ENCODE measurements around the gene PABPN1. TPM values are rescaled to one million over a fixed set of nuclear protein-coding genes. Genes with fewer than 3 reads are reported as not detected.

Gene PABPN1
- total RNA-seq, 2 donors from 2014 or later = 293 TPM

GRCh38 chr14:23316300-23316699, 5.0 kb upstream of the PABPN1 start:
- no peak overlapping the region for H3K27ac ChIP-seq (ENCODE audit: low read depth, low read length)
- TF ChIP-seq CTCF (conservative IDR thresholded peaks at IDR 0.05) = no peak
- no peak overlapping the region for H3K27ac Mint-ChIP-seq
- H3K9me3 Mint-ChIP-seq = no peaks in the 10 kb centered on the region
- WGBS, 2 experiments (ENCODE audit: insufficient coverage in 1 of 2, insufficient read length in 1 of 2) = 86 to 96% methylated on average over 4 of the region's 5 CpGs
- H3K4me1 Mint-ChIP-seq = peaks cover 1% of the 10 kb centered on the region
- peaks cover 37% of the 10 kb centered on the region for H3K36me3 ChIP-seq (ENCODE audit: control insufficient read depth, insufficient read depth, low read length)
- H3K27me3 Mint-ChIP-seq (ENCODE audit: insufficient read depth) = no peaks in the 10 kb centered on the region
- H3K9me3 ChIP-seq (ENCODE audit: control insufficient read depth, low read length) = no peaks in the 10 kb centered on the region
- peaks cover 38% of the 10 kb centered on the region for H3K36me3 Mint-ChIP-seq (ENCODE audit: low read depth)
- no peak for DNase-seq
- H3K4me3 Mint-ChIP-seq = no peak overlapping the region
- H3K27me3 ChIP-seq (ENCODE audit: control insufficient read depth, insufficient read depth, low read length, poor library complexity, severe bottlenecking) = no peaks in the 10 kb centered on the region
- peaks cover 2% of the 10 kb centered on the region for H3K4me1 ChIP-seq (ENCODE audit: control insufficient read depth, insufficient read depth, low read length)
- no peak overlapping the region for H3K9ac ChIP-seq (ENCODE audit: extremely low read depth, low read length, poor library complexity, severe bottlenecking)
- H3K4me3 ChIP-seq (ENCODE audit: low read length) = no peak overlapping the region

- WGBS, 2 experiments (ENCODE audit: insufficient coverage in 1 of 2, insufficient read length in 1 of 2) = 94 to 98% methylated on average over 7 to 17 of the region's 17 CpGs
- peak overlapping the region; percentile 85 for H3K27ac ChIP-seq (ENCODE audit: low read depth, low read length)
- no peaks in the 10 kb centered on the region for H3K27me3 Mint-ChIP-seq (ENCODE audit: insufficient read depth)
Observed at GRCh38 chr14:23319746-23320583, 1.3 kb upstream of the PABPN1 start.

More at GRCh38 chr14:23319746-23320583, 1.3 kb upstream of the PABPN1 start:
- TF ChIP-seq CTCF (conservative IDR thresholded peaks at IDR 0.05) = no peak
- peaks cover 40% of the 10 kb centered on the region for H3K36me3 ChIP-seq (ENCODE audit: control insufficient read depth, insufficient read depth, low read length)
- H3K9me3 ChIP-seq (ENCODE audit: control insufficient read depth, low read length) = no peaks in the 10 kb centered on the region
- Mint-ChIP-seq H3K36me3 (ENCODE audit: low read depth) (peaks cover 45% of the 10 kb centered on the region), H3K4me3 (peak overlapping the region; percentile 98), H3K4me1 (peaks cover 10% of the 10 kb centered on the region), H3K27ac (peak overlapping the region; percentile 98), H3K9me3 (no peaks in the 10 kb centered on the region)
- H3K27me3 ChIP-seq (ENCODE audit: control insufficient read depth, insufficient read depth, low read length, poor library complexity, severe bottlenecking) = no peaks in the 10 kb centered on the region
- peaks cover 6% of the 10 kb centered on the region for H3K4me1 ChIP-seq (ENCODE audit: control insufficient read depth, insufficient read depth, low read length)
- peak overlapping the region; percentile 52 for H3K9ac ChIP-seq (ENCODE audit: extremely low read depth, low read length, poor library complexity, severe bottlenecking)
- H3K4me3 ChIP-seq (ENCODE audit: low read length) = peak overlapping the region; percentile 76
- DNase-seq = peak; percentile 48
